Neural progenitor cell (in vitro differentiated cells): ENCODE measurements around the gene TUSC2. TPM values are rescaled to one million over a fixed set of nuclear protein-coding genes. Genes with fewer than 3 reads are reported as not detected.
A peak's percentile ranks its signal among the peaks of the same experiment; 100 is the strongest.

Source experiments
- DNase-seq: peaks from one replicate; pipeline ENCODE4 v3.0.0-alpha.2; 2016; ENCODE audit warnings: low spot score
- H2AFZ ChIP-seq: fragments of 200-600 bp; sonication (generic); replicated peaks from 2 replicates; pipeline ENCODE4 v1.6.1; 2016; ENCODE audit warnings: antibody characterized with exemption
- H3F3A ChIP-seq: fragments of 200-600 bp; sonication (generic); 2 replicates; pipeline ENCODE4 v1.6.1; 2016; ENCODE audit warnings: antibody characterized with exemption, low read depth
- H3K27ac ChIP-seq: fragments of 200-600 bp; sonication (generic); 2 replicates; pipeline ENCODE4 v1.5.1; 2016; ENCODE audit warnings: mild to moderate bottlenecking
- H3K27me3 ChIP-seq: fragments of 200-600 bp; sonication (generic); 2 replicates; pipeline ENCODE4 v1.6.1; 2016; ENCODE audit warnings: mild to moderate bottlenecking, moderate library complexity
- H3K36me3 ChIP-seq: fragments of 200-600 bp; sonication (generic); 2 replicates; pipeline ENCODE4 v1.5.1; 2016
- H3K4me1 ChIP-seq: fragments of 200-600 bp; sonication (generic); 2 replicates; pipeline ENCODE4 v1.6.1; 2016; ENCODE audit warnings: mixed run types
- H3K4me2 ChIP-seq: fragments of 200-600 bp; sonication (generic); 2 replicates; pipeline ENCODE4 v1.6.1; 2016
- H3K4me3 ChIP-seq: fragments of 200-600 bp; sonication (generic); 2 replicates; pipeline ENCODE4 v1.5.1; 2016
- H3K79me2 ChIP-seq: fragments of 200-600 bp; sonication (generic); 2 replicates; pipeline ENCODE4 v1.6.1; 2016; ENCODE audit warnings: low read depth
- H3K9ac ChIP-seq: fragments of 200-600 bp; sonication (generic); 2 replicates; pipeline ENCODE4 v1.6.1; 2016
- H3K9me3 ChIP-seq: fragments of 200-600 bp; sonication (generic); 2 replicates; pipeline ENCODE4 v1.5.1; 2016; ENCODE audit warnings: low read depth
- H4K20me1 ChIP-seq: fragments of 200-600 bp; sonication (generic); 2 replicates; pipeline ENCODE4 v1.6.1; 2016; ENCODE audit warnings: low read depth
- H3K27ac Mint-ChIP-seq: 3 replicates; pipeline ENCODE4 v1.8.0; 2021; ENCODE audit warnings: mixed read lengths
- H3K27me3 Mint-ChIP-seq: 2 replicates; pipeline ENCODE4 v1.8.0; 2022; ENCODE audit warnings: low read depth, mild to moderate bottlenecking, inconsistent platforms, moderate library complexity, mixed read lengths; ENCODE audit not compliant: insufficient read depth
- H3K36me3 Mint-ChIP-seq: 3 replicates; pipeline ENCODE4 v1.8.0; 2021; ENCODE audit warnings: mixed read lengths
- H3K4me1 Mint-ChIP-seq: 3 replicates; pipeline ENCODE4 v1.8.0; 2021; ENCODE audit warnings: mixed read lengths
- H3K4me3 Mint-ChIP-seq: 3 replicates; pipeline ENCODE4 v1.8.0; 2021; ENCODE audit warnings: mild to moderate bottlenecking, moderate library complexity, mixed read lengths
- H3K9me3 Mint-ChIP-seq: 3 replicates; pipeline ENCODE4 v1.8.0; 2020; ENCODE audit warnings: mixed read lengths
- CTCF ChIP-seq: fragments of 200-600 bp; sonication (generic); IDR thresholded peaks from 2 replicates; pipeline ENCODE4 v1.5.1; 2017; ENCODE audit warnings: antibody characterized with exemption, mild to moderate bottlenecking
- EZH2 ChIP-seq: fragments of 200-600 bp; sonication (generic); IDR thresholded peaks from 2 replicates; pipeline ENCODE4 v1.6.1; 2017; ENCODE audit warnings: antibody characterized with exemption, mild to moderate bottlenecking, moderate library complexity
- EZH2phosphoT487 ChIP-seq: fragments of 200-600 bp; sonication (generic); IDR thresholded peaks from 2 replicates; pipeline ENCODE4 v1.6.1; 2017; ENCODE audit warnings: antibody characterized with exemption
- total RNA-seq: library from RNA; depleted of rRNA; stranded (reverse); fragments of >200 nt; gene quantifications from 2 replicates; pipeline ENCODE4 v1.2.3, GENCODE V29; 2015; ENCODE audit warnings: low replicate concordance

Gene TUSC2
- total RNA-seq, 1 donor from 2014 or later = 14.9 TPM

GRCh38 chr3:50303013-50303815, 24.8 kb downstream of the TUSC2 start, which contains the start of gene HYAL1:
TSS of gene HYAL1 (minus strand) at chr3:50303574. CDS start at chr3:50302956, 618 bp downstream.
- Histone ChIP-seq H3K4me3 (no peak within 1 kb of the TSS), H3K9ac (no peak within 1 kb of the TSS), H3K27ac (peak within 1 kb of the TSS; percentile 37), H3K4me2 (no peak within 1 kb of the TSS), H3K4me1 (peaks cover 13% of the 10 kb centered on the region), H4K20me1 (peaks cover 6% of the 10 kb centered on the region), H3K79me2 (no peaks in the 10 kb centered on the region), H2AFZ (no peak within 1 kb of the TSS), H3K27me3 (no peaks in the 10 kb centered on the region), H3K9me3 (peaks cover 8% of the 10 kb centered on the region), H3F3A (peaks cover 5% of the 10 kb centered on the region), H3K36me3 (no peaks in the 10 kb centered on the region)
- H3K27me3 Mint-ChIP-seq = peaks cover 10% of the 10 kb centered on the region
- H3K9me3 Mint-ChIP-seq = peaks cover 14% of the 10 kb centered on the region
- TF ChIP-seq CTCF (peak; percentile 17), EZH2 (no peak)
- peaks cover 22% of the 10 kb centered on the region for H3K4me1 Mint-ChIP-seq
- DNase-seq = peak; percentile 69
- no peak within 1 kb of the TSS for H3K4me3 Mint-ChIP-seq
- H3K27ac Mint-ChIP-seq = no peak within 1 kb of the TSS
- peaks cover 3% of the 10 kb centered on the region for H3K36me3 Mint-ChIP-seq

GRCh38 chr3:50302095-50303012, 25.7 kb downstream of the TUSC2 start:
- Histone ChIP-seq H3K27me3 (no peaks in the 10 kb centered on the region), H4K20me1 (peaks cover 6% of the 10 kb centered on the region), H3F3A (peaks cover 5% of the 10 kb centered on the region), H3K9ac (no peak overlapping the region), H3K79me2 (no peaks in the 10 kb centered on the region), H3K27ac (no peak overlapping the region), H3K4me3 (no peak overlapping the region), H2AFZ (no peak overlapping the region), H3K4me1 (peaks cover 13% of the 10 kb centered on the region), H3K9me3 (peaks cover 3% of the 10 kb centered on the region), H3K36me3 (no peaks in the 10 kb centered on the region), H3K4me2 (no peak overlapping the region)
- peak; percentile 1 for DNase-seq
- H3K4me1 Mint-ChIP-seq = peaks cover 25% of the 10 kb centered on the region
- TF ChIP-seq EZH2 (no peak), CTCF (no peak), EZH2phosphoT487 (no peak)
- peaks cover 14% of the 10 kb centered on the region for H3K9me3 Mint-ChIP-seq
- peaks cover 3% of the 10 kb centered on the region for H3K36me3 Mint-ChIP-seq
- no peak overlapping the region for H3K27ac Mint-ChIP-seq
- no peak overlapping the region for H3K4me3 Mint-ChIP-seq
- peaks cover 10% of the 10 kb centered on the region for H3K27me3 Mint-ChIP-seq

DNA sequence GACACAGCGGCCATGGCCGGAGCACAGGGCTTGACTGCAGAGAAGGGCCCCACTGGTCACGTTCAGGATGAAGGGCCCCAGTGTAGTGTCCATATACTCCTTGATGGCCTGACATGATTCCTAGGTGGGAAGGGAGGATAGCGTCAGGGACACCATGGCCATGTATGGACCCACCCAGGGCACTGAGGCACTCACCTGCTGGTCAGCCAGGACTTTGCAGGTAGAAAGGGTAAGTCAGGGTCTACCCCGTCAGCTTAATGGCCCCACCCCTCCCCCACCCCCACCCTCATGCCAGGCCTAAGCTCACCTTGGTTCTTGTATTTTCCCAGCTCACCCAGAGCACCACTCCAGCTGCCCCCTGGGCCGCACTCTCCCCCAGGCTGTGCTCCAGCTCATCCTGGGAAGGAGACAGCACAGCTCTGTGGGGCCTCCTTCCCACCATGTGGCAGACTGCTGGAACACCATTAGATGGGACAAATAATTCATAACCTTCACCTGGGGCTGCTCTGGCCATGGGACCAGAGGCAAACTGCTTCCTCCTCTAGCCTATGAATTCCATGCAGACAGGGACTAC, 27.3 kb downstream of the TUSC2 start:
- Mint-ChIP-seq H3K4me3 (peak overlapping the region; percentile 96), H3K27me3 (peaks cover 14% of the 10 kb centered on the region), H3K27ac (peak overlapping the region; percentile 42), H3K9me3 (peaks cover 6% of the 10 kb centered on the region), H3K36me3 (peaks cover 5% of the 10 kb centered on the region), H3K4me1 (peaks cover 25% of the 10 kb centered on the region)
- no peaks in the 10 kb centered on the region for H3K36me3 ChIP-seq
- no peaks in the 10 kb centered on the region for H3K79me2 ChIP-seq
- H3K9me3 ChIP-seq = no peaks in the 10 kb centered on the region
- H3K27me3 ChIP-seq = no peaks in the 10 kb centered on the region
- H3K4me1 ChIP-seq = peaks cover 13% of the 10 kb centered on the region
- TF ChIP-seq CTCF (no peak), EZH2 (no peak), EZH2phosphoT487 (no peak)
- no peak overlapping the region for H3K9ac ChIP-seq
- peaks cover 6% of the 10 kb centered on the region for H4K20me1 ChIP-seq
- no peak overlapping the region for H3K4me2 ChIP-seq
- no peak overlapping the region for H2AFZ ChIP-seq
- H3K4me3 ChIP-seq = no peak overlapping the region
- peak; percentile 1 for DNase-seq
- peaks cover 5% of the 10 kb centered on the region for H3F3A ChIP-seq
- H3K27ac ChIP-seq = no peak overlapping the region
